Uterus (tissue), 4 donors: ENCODE measurements around the gene NACC2. TPM values are rescaled to one million over a fixed set of nuclear protein-coding genes. Genes with fewer than 3 reads are reported as not detected.

Experiments
- DNase-seq, 2 donors: peaks; one replicate each; pipeline ENCODE4 v3.0.0-alpha.2; 2019 to 2020
- H3K27ac ChIP-seq, 2 donors: fragments of 200-600 bp; sonication (generic); 1 replicate in 1 of 2; 2 replicates in 1 of 2; pipeline ENCODE4 v1.5.1; 2016 to 2018
- H3K27me3 ChIP-seq, 2 donors: fragments of 200-600 bp; sonication (generic); one replicate each; pipeline ENCODE4 v1.5.1; 2018 to 2019; ENCODE audit warnings: control low read depth in 1 of 2
- H3K36me3 ChIP-seq, 2 donors: fragments of 200-600 bp; sonication (generic); one replicate each; pipeline ENCODE4 v1.5.1; 2019; ENCODE audit warnings: control low read depth in 1 of 2
- H3K4me1 ChIP-seq, 2 donors: fragments of 200-600 bp; sonication (generic); one replicate each; pipeline ENCODE4 v1.5.1; 2018 to 2019; ENCODE audit warnings: control low read depth in 1 of 2
- H3K4me3 ChIP-seq, 2 donors: fragments of 200-600 bp; sonication (generic); 1 replicate in 1 of 2; 2 replicates in 1 of 2; pipeline ENCODE4 v1.5.1; 2018 to 2019; ENCODE audit warnings: mild to moderate bottlenecking in 1 of 2
- H3K9me3 ChIP-seq, 2 donors: fragments of 200-600 bp; sonication (generic); one replicate each; pipeline ENCODE4 v1.5.1; 2019; ENCODE audit warnings: control low read depth in 1 of 2
- POLR2A ChIP-seq, 2 donors: fragments of 450-650 bp; IDR thresholded peaks; one replicate each; pipeline ENCODE4 v1.6.1; 2016; ENCODE audit warnings: antibody characterized with exemption in 2 of 2, mild to moderate bottlenecking in 1 of 2, moderate library complexity in 1 of 2
- intact Hi-C: fragments of 100-400 bp; cut with DNase I; formaldehyde crosslinking; loops from one replicate; pipeline ENCODE4 v1.15.1; 2023; ENCODE audit warnings: low total_unique reads
- total RNA-seq, 4 donors: library from RNA; depleted of rRNA in 3 of 4; stranded (reverse); fragments of >200 nt in 3 of 4; gene quantifications; one replicate each; pipeline versions ENCODE4 v1.1.0 to v1.2.4, GENCODE V29; 2014 to 2023
- TF ChIP-seq, protein P1 (sequence below), 4 experiments: fragments of 200-600 bp in 2 of 4; fragments of 450-650 bp in 2 of 4; sonication (generic) in 2 of 4; IDR thresholded peaks; one replicate each; pipeline ENCODE4 v1.5.1; 2016 to 2019; ENCODE audit warnings: antibody characterized with exemption in 4 of 4, mild to moderate bottlenecking in 2 of 4, moderate library complexity in 1 of 4
- donor health status: DM: yes; HTN: yes; CAD: no.

The NACC2 gene
- total RNA-seq, 4 donors from 2014 or later, result 8.2 to 57.5 (median 19.1) TPM

DNA sequence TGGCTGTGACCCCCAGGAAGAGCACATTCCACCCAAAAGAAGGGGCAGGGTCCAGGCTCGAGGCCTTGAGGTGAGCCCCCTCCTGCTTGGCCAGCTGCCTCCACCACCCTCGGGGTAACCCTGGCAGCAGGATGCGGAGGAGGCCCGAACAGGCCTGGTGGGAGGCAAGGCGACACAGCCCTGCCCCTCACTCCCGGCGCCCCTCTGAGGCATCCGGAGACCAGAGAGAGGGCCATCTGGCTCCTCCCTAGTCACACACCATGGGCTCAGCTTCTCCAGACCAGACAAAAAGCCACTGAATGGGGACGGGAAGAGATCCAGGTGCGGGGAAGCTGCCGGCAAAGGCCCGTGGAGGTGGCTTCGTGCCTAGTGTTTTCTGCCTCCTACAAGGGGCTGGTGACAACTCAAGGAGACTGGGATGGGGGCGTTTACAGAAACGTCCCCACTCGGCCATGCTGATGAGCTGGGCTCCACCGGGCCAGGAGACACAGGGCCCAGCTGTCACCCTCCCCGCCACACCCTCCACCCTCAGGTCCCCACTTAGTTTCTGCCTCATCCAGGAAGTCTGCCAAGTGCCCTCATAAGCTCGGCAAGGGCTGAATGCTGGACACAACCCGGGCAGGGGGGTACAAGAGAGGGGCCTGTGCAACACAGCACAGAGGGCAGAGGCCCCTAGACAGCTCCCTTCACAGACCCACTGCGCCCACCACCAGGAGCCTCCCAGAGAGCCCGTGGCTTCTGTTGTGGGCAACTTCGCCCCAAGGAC is 41.9 kb downstream of the NACC2 start:
- Histone ChIP-seq H3K4me1 (peaks cover 0 to 22% of the 10 kb centered on the region in 2 donors), H3K4me3 (no peak overlapping the region), H3K27me3 (no peaks in the 10 kb centered on the region), H3K27ac (peak overlapping the region in 1 of 2 donors; percentile 34), H3K9me3 (no peaks in the 10 kb centered on the region), H3K36me3 (no peaks in the 10 kb centered on the region)
- intact Hi-C loops, result no loop called here
- TF ChIP-seq, protein P1, sequence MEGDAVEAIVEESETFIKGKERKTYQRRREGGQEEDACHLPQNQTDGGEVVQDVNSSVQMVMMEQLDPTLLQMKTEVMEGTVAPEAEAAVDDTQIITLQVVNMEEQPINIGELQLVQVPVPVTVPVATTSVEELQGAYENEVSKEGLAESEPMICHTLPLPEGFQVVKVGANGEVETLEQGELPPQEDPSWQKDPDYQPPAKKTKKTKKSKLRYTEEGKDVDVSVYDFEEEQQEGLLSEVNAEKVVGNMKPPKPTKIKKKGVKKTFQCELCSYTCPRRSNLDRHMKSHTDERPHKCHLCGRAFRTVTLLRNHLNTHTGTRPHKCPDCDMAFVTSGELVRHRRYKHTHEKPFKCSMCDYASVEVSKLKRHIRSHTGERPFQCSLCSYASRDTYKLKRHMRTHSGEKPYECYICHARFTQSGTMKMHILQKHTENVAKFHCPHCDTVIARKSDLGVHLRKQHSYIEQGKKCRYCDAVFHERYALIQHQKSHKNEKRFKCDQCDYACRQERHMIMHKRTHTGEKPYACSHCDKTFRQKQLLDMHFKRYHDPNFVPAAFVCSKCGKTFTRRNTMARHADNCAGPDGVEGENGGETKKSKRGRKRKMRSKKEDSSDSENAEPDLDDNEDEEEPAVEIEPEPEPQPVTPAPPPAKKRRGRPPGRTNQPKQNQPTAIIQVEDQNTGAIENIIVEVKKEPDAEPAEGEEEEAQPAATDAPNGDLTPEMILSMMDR (IDR thresholded peaks at IDR 0.05), result no peak
- TF ChIP-seq POLR2A (IDR thresholded peaks at IDR 0.05), result no peak
- DNase-seq, result no peak

DNA sequence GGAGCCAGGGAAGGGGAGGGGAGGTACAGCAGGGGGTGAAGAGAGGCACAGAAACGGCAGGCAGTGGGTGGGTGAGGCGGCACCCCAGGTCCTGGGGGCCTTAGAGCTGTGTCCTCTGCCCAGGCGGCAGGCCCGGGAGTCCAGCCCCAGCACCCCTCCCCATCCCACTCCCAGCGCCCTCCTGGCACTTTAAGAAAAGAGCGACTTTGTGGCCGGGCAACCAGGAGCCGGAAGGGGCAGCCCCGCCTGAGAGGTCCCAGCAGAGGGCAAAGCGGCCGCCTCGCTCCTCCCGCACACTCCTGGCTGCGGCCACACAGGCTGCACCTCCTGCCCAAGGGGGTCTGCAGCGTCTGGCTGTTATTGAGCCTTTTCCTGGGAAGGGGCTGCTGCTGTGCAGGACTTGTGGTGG is 42.6 kb downstream of the NACC2 start:
- Histone ChIP-seq H3K36me3 (no peaks in the 10 kb centered on the region), H3K4me3 (peak overlapping the region; percentile 25 to 44), H3K4me1 (peaks cover 0 to 22% of the 10 kb centered on the region in 2 donors), H3K27ac (peak overlapping the region; percentile 14 to 34), H3K9me3 (no peaks in the 10 kb centered on the region), H3K27me3 (no peaks in the 10 kb centered on the region)
- TF ChIP-seq, protein P1 (IDR thresholded peaks at IDR 0.05), result no peak
- no peak for TF ChIP-seq POLR2A (IDR thresholded peaks at IDR 0.05)
- no peak for DNase-seq
- intact Hi-C loops, result no loop called here

DNA sequence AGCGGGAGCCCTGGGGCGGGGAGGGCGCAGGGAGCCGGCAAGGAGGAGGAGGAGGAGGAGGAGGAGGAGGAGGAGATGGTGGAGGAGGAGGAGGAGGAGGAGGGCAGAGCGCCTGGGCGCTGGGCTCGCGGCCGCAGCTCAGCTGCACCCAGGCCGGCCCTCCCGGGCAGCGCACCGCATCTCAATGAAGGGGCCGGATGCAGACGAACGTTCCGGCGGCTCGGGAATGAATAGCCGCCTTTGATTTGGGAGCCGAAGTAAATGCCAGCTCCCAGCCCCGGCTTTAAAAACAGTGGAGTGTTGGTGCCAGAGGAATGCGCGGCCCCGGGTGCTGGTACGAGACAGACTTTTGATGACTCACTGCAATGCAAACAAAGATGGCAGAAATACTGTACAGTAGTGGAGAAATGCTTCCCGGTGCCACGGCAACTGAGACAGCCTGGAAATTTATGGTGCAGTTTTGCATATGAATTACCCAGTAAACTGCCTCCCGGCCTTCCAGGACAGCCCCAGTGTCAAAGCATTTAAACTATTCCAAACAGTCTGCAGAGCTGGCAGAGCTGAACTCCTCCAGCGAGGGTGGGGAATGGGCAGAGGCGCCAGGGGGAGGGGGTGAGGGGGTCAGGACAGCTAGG is 43.1 kb downstream of the NACC2 start:
- H3K4me3 ChIP-seq, result peak overlapping the region; percentile 25 to 44
- H3K36me3 ChIP-seq, result no peaks in the 10 kb centered on the region
- peaks cover 0 to 22% of the 10 kb centered on the region in 2 donors for H3K4me1 ChIP-seq
- TF ChIP-seq POLR2A (IDR thresholded peaks at IDR 0.05), result no peak
- TF ChIP-seq, protein P1 (IDR thresholded peaks at IDR 0.05), result no peak
- intact Hi-C loops, result no loop called here
- H3K27me3 ChIP-seq, result no peaks in the 10 kb centered on the region
- H3K27ac ChIP-seq, result peak overlapping the region; percentile 14 to 21
- no peaks in the 10 kb centered on the region for H3K9me3 ChIP-seq
- no peak for DNase-seq

DNA sequence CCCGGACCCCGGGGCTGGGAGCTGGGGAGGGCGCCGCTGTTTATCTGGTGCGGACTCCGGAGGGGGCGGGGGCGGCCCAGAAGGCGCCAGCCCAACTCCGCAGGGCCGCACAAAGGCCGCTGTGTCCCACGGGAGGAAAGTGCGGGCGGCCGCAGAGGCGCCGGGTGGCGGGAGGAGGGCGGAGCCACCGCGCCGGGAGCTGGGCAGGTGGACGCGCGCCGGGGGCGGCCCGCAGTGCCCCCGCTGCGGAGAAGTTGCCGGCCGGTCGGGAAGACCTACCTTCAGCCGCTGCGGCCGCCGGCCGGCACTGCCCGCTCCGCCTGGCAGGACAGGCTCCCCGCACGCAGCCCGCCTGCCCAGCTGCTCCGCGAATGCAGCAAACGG is 43.6 kb downstream of the NACC2 start:
- Histone ChIP-seq H3K27me3 (no peaks in the 10 kb centered on the region), H3K9me3 (no peaks in the 10 kb centered on the region), H3K27ac (peak overlapping the region in 1 of 2 donors; percentile 21), H3K4me3 (peak overlapping the region; percentile 25 to 44), H3K36me3 (no peaks in the 10 kb centered on the region), H3K4me1 (peaks cover 0 to 22% of the 10 kb centered on the region in 2 donors)
- no peak for DNase-seq
- TF ChIP-seq, protein P1 (IDR thresholded peaks at IDR 0.05), result no peak
- TF ChIP-seq POLR2A (IDR thresholded peaks at IDR 0.05), result no peak
- intact Hi-C loops, result no loop called here
